ENCODE measurements around the gene THAP3.
"Not testable (repeated sequence)": the region's sequence is repeated elsewhere in the genome, so short reads cannot be mapped to it uniquely, and the experiment has no call there.

Gene THAP3

GRCh38 chr1:6596886-6597776 lies 27.5 kb upstream of the THAP3 start:
- DNase-seq (ENCODE audit: low read depth), result no peak
- no peak for TF ChIP-seq CTCF (IDR thresholded peaks at IDR 0.05; ENCODE audit: control insufficient read depth, extremely low read depth, insufficient read depth)
- H3K4me3 ChIP-seq (ENCODE audit: low read depth, low read length), result no peak overlapping the region

- no peak for TF ChIP-seq CTCF (IDR thresholded peaks at IDR 0.05; ENCODE audit: control insufficient read depth, extremely low read depth, insufficient read depth)
- H3K4me3 ChIP-seq (ENCODE audit: low read depth, low read length), result no peak overlapping the region
- no peak for DNase-seq (ENCODE audit: low read depth)
Measured at GRCh38 chr1:6597777-6598131, 26.9 kb upstream of the THAP3 start.

- TF ChIP-seq CTCF (IDR thresholded peaks at IDR 0.05; ENCODE audit: control insufficient read depth, extremely low read depth, insufficient read depth), result no peak
- DNase-seq (ENCODE audit: low read depth), result no peak
- no peak overlapping the region for H3K4me3 ChIP-seq (ENCODE audit: low read depth, low read length)
Measured at GRCh38 chr1:6599141-6599975, 25.3 kb upstream of the THAP3 start.

GRCh38 chr1:6599991-6600390 lies 24.7 kb upstream of the THAP3 start:
- not testable (repeated sequence) for DNase-seq (ENCODE audit: low read depth)
- peak overlapping the region; percentile 95 for H3K4me3 ChIP-seq (ENCODE audit: low read depth, low read length)

GRCh38 chr1:6600410-6601048 lies 24.1 kb upstream of the THAP3 start:
- peak overlapping the region; percentile 95 for H3K4me3 ChIP-seq (ENCODE audit: low read depth, low read length)
- DNase-seq (ENCODE audit: low read depth), result no peak
- TF ChIP-seq CTCF (IDR thresholded peaks at IDR 0.05; ENCODE audit: control insufficient read depth, extremely low read depth, insufficient read depth), result no peak

GRCh38 chr1:6601049-6601922 lies 23.4 kb upstream of the THAP3 start:
- H3K4me3 ChIP-seq (ENCODE audit: low read depth, low read length), result peak overlapping the region; percentile 95
- TF ChIP-seq CTCF (IDR thresholded peaks at IDR 0.05; ENCODE audit: control insufficient read depth, extremely low read depth, insufficient read depth), result no peak
- peak; percentile 83 for DNase-seq (ENCODE audit: low read depth)

Measured in LNCaP clone FGC (cell line).